ENCODE results near the gene FUT9.
"Not testable (repeated sequence)": the region's sequence is repeated elsewhere in the genome, so short reads cannot be mapped to it uniquely, and the experiment has no call there.

FUT9 gene

GRCh38 chr6:96235927-96236326, 220.2 kb downstream of the FUT9 start:
- H3K4me1 ChIP-seq (ENCODE audit: insufficient read depth, low read length): no peaks in the 10 kb centered on the region
- H3K27ac ChIP-seq (ENCODE audit: low read depth, low read length): no peak overlapping the region
- no peaks in the 10 kb centered on the region for H3K36me3 ChIP-seq (ENCODE audit: insufficient read depth, low read length)
- H3K27me3 ChIP-seq (ENCODE audit: control insufficient read depth in 1 of 2, insufficient read depth in 2 of 2, low read length in 2 of 2): no peaks in the 10 kb centered on the region
- H3K9ac ChIP-seq (ENCODE audit: low read length): no peak overlapping the region
- no peaks in the 10 kb centered on the region for H3K9me3 ChIP-seq (ENCODE audit: low read length)
- H3K4me3 ChIP-seq (ENCODE audit: low read depth in 1 of 2, low read length in 2 of 2): no peak overlapping the region

GRCh38 chr6:96236471-96236870, 220.7 kb downstream of the FUT9 start:
- H3K9ac ChIP-seq (ENCODE audit: low read length): no peak overlapping the region

DNA sequence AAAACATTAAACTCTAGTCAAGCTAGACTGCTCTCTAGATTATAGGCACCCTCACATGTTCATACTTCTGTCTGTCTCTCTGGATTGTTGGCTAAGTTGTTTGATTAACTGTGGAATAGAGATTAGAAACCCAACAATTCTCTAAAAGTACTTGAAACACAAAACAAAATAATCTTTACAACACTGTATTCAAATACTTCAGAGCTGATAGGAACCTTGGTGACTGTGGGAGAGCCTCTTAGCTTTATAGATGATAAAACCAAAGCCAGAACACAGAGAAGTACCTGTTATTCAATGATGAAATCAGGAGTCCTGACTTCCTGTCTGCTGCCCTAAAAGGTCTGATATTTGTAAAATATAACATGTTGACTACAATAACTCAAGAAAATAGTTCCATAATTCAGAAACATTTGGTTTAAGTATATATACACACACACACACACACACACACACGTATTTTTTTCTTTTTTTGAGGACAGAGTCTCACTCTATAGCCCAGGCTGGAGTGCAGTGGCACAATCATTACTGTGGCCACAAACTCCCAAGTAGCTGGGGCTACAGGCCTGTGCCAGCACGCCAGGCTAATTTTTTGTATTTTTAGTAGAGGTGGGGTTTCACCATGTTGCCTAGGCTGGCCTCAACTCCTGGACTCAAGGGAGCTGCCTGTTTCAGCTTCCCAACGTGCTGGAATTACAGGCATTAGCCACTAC, 222.0 kb downstream of the FUT9 start:
- no peaks in the 10 kb centered on the region for H3K4me1 ChIP-seq (ENCODE audit: insufficient read depth, low read length)
- H3K27me3 ChIP-seq (ENCODE audit: control insufficient read depth in 1 of 2, insufficient read depth in 2 of 2, low read length in 2 of 2): no peaks in the 10 kb centered on the region
- no peaks in the 10 kb centered on the region for H3K36me3 ChIP-seq (ENCODE audit: insufficient read depth, low read length)
- H3K9me3 ChIP-seq (ENCODE audit: low read length): no peaks in the 10 kb centered on the region
- no peak overlapping the region for H3K4me3 ChIP-seq (ENCODE audit: low read depth in 1 of 2, low read length in 2 of 2)
- H3K27ac ChIP-seq (ENCODE audit: low read depth, low read length): no peak overlapping the region
- no peak overlapping the region for H3K9ac ChIP-seq (ENCODE audit: low read length)

More at GRCh38 chr6:96236471-96236870, 220.7 kb downstream of the FUT9 start:
- Histone ChIP-seq H3K4me1 (ENCODE audit: insufficient read depth, low read length) (no peaks in the 10 kb centered on the region), H3K27ac (ENCODE audit: low read depth, low read length) (no peak overlapping the region), H3K9me3 (ENCODE audit: low read length) (no peaks in the 10 kb centered on the region), H3K36me3 (ENCODE audit: insufficient read depth, low read length) (no peaks in the 10 kb centered on the region), H3K27me3 (ENCODE audit: control insufficient read depth in 1 of 2, insufficient read depth in 2 of 2, low read length in 2 of 2) (no peaks in the 10 kb centered on the region), H3K4me3 (ENCODE audit: low read depth in 1 of 2, low read length in 2 of 2) (no peak overlapping the region)

DNA sequence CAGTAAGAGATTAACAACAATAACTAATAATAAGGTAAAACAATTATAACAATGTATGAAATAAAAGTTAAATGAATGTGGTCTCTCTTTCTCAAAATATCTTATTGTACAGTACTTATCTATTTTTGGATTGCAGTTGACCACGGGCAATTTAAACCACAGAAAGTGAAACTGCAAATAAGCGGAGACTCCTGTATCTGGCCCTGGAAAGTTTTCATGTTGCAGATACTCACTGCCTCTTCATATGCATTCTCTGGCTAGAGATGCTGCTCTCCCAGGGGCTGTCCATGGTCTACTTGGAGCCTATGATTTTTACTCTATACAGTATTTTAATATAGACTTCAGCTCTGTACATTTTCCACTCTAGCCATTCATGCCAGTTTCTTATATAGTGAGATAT, 230.8 kb downstream of the FUT9 start:
- Histone ChIP-seq H3K9ac (ENCODE audit: low read length) (no peak overlapping the region), H3K27me3 (ENCODE audit: control insufficient read depth in 1 of 2, insufficient read depth in 2 of 2, low read length in 2 of 2) (no peaks in the 10 kb centered on the region), H3K36me3 (ENCODE audit: insufficient read depth, low read length) (no peaks in the 10 kb centered on the region), H3K9me3 (ENCODE audit: low read length) (no peaks in the 10 kb centered on the region), H3K4me3 (ENCODE audit: low read depth in 1 of 2, low read length in 2 of 2) (no peak overlapping the region), H3K4me1 (ENCODE audit: insufficient read depth, low read length) (no peaks in the 10 kb centered on the region), H3K27ac (ENCODE audit: low read depth, low read length) (no peak overlapping the region)

DNA sequence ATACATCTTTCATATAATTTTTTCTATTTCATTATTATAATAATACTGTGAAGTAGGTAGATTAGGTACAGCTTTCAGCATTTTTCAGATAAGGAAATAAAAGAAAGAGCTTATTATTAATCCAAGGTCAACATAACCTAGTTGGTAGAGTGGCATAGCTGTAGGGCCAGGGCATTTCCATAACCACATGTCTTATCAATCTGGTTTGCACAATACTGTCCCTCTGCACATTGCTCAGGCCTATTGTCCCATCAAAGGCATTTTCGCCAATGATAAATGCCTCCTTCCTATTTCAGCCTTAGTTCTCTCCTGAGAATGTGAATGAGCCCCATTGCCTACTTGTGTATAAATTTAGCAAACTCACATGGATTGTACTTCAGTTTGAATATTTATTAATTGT, 234.0 kb downstream of the FUT9 start:
- Histone ChIP-seq H3K27me3 (ENCODE audit: control insufficient read depth in 1 of 2, insufficient read depth in 2 of 2, low read length in 2 of 2) (no peaks in the 10 kb centered on the region), H3K27ac (ENCODE audit: low read depth, low read length) (no peak overlapping the region), H3K4me3 (ENCODE audit: low read depth in 1 of 2, low read length in 2 of 2) (no peak overlapping the region), H3K9me3 (ENCODE audit: low read length) (no peaks in the 10 kb centered on the region), H3K4me1 (ENCODE audit: insufficient read depth, low read length) (no peaks in the 10 kb centered on the region), H3K36me3 (ENCODE audit: insufficient read depth, low read length) (no peaks in the 10 kb centered on the region), H3K9ac (ENCODE audit: low read length) (no peak overlapping the region)

GRCh38 chr6:96257751-96258150, 242.0 kb downstream of the FUT9 start:
- Histone ChIP-seq H3K9ac (ENCODE audit: low read length) (no peak overlapping the region), H3K9me3 (ENCODE audit: low read length) (no peaks in the 10 kb centered on the region), H3K4me1 (ENCODE audit: insufficient read depth, low read length) (no peaks in the 10 kb centered on the region), H3K4me3 (ENCODE audit: low read depth in 1 of 2, low read length in 2 of 2) (no peak overlapping the region), H3K27me3 (ENCODE audit: control insufficient read depth in 1 of 2, insufficient read depth in 2 of 2, low read length in 2 of 2) (no peaks in the 10 kb centered on the region), H3K36me3 (ENCODE audit: insufficient read depth, low read length) (no peaks in the 10 kb centered on the region), H3K27ac (ENCODE audit: low read depth, low read length) (no peak overlapping the region)

DNA sequence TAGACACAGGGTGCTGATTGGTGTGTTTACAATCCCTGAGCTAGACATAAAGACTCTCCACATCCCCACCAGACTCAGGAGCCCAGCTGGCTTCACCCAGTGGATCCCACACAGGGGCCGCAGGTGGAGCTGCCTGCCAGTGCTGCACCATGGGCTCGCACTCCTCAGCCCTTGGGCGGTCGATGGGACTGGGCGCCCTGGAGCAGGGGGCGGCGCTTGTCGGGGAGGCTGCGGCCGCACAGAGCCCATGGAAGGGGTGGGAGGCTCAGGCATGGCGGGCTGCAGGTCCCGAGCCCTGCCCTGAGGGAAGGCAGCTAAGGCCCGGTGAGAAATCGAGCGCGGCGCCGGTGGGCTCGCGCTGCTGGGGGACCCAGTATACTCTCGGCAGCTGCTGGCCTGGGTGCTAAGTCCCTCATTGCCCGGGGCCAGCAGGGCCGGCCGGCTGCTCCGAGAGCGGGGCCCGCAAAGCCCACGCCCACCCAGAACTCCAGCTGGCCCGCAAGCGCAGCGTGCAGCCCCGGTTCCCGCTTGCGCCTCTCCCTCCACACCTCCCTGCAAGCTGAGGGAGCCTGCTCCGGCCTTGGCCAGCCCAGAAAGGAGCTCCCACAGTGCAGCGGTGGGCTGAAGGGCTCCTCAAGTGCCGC, 245.1 kb downstream of the FUT9 start:
- H3K9ac ChIP-seq (ENCODE audit: low read length); H3K4me1 ChIP-seq (ENCODE audit: insufficient read depth, low read length); H3K4me3 ChIP-seq (ENCODE audit: low read depth in 1 of 2, low read length in 2 of 2); H3K36me3 ChIP-seq (ENCODE audit: insufficient read depth, low read length); H3K9me3 ChIP-seq (ENCODE audit: low read length); H3K27me3 ChIP-seq (ENCODE audit: control insufficient read depth in 1 of 2, insufficient read depth in 2 of 2, low read length in 2 of 2); H3K27ac ChIP-seq (ENCODE audit: low read depth, low read length): not testable (repeated sequence)
